GM10847 (cell line): Measurements from ENCODE around the gene DAPK3.

Source experiments
- POLR2A ChIP-seq: IDR thresholded peaks from 2 replicates; pipeline ENCODE4 v1.6.1; 2011; ENCODE audit not compliant: insufficient read length; ENCODE audit errors: extremely low read depth

Gene DAPK3

DNA sequence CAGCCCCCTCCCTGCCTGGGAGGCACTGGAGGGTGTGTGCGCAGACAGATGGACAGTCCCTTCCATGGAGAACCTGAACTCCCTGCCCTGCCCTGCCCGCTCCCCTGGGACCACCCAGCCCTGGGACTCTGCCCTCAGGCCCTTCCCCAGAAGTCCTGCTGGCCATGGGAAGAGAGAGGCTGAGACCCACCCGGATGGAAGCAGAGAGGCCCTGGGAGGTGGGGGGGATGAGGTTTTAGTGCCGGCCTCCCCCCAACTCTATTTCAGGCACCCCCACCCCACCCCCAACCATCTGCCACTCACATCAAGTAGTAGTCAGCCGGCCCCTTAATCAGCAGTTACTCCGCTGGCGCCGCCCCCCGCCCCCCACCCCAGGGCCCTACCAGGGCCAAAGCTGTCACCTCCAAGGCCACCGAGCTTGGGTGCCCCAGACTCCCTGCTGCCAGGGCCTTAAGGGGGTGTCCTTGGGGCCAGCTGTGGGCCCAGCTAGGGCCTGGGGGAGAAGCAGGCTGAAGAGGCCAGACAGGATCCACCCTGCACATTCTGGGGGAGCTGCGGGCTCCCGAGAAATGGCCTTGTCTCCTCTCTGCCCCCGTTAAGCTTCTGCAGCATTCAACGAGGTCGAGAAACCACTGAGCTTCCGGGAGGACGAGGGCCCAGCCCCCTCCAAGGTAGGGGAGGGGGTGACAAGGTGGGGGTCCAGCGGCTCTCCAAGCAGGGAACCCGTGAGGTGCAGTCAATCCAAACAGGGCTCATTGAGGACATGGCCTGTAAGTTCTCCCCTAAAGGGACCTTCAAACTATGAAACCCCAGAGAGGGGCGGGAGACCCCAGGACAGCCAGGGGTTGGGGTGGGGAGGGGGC, 20.7 kb downstream of the DAPK3 start:
- no peak for TF ChIP-seq POLR2A

DNA sequence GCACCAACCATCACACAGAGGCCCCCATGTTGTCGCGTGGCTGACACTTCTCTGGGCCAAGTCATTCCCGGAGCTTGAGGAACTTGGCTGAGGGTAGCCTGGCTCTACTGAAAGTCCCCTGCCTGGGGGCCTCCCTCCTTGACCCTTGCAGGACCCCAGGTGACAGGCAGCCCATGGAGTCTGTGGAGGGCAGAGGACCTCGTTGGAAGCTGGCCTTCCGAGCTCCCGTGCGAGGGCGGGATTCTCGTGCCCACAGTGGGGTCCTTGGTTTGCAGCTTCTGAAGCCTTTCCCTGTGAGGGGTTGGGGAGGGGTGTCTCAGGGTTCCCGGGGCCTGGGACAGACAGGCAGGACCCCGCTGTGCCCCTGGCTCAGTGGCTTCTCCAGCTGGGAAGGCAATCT, 21.6 kb downstream of the DAPK3 start:
- no peak for TF ChIP-seq POLR2A

DNA sequence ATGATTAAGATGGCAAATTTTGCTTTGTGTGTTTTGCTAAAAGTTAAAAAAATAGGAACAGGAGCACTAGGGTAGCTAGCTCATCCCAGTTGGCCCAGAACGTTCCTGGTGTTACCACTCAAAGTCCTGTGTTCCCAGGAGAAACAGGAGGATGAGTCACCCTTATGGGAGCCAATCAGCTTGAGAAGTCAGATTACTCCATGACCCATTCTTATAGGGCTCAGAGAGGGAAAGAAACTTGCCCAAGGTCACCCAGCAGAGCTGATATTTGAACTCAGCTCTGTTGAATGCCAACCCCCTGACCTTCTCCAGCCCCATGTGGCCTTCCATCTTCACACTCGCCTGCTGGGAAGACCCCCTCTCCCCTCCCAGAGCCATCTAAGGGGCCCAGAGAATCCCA, 25.1 kb downstream of the DAPK3 start:
- no peak for TF ChIP-seq POLR2A

DNA sequence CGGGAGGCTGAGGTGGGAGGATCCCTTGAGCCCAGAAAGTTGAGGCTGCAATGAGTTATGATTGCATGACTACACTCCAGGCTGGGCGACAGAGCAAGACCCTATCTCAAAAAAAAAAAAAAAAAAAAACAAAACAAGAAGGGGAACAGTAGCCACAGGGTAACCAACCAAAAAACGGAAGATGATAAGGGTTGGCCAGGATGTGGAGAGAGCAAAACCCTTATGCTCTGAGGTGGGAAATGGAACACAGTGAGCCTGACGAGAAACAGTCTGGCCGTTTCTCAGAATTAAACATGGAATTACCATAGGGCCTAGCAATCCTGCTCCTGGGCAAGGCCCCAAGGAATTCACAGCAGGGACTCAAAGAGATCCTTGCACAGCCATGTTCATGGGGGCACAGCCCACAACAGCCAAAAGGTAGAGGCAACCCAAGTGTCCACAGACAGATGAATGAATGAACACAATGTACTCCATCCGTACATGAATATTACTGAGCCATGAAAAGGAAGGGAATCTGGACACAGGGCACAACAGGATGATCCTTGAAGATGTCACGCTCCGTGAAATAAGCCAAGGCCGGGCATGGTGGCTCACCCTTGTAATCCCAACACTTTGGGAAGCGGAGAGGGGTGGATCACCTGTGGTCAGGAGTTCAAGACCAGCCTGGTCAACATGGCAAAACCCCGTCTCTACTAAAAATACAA, 26.7 kb downstream of the DAPK3 start:
- TF ChIP-seq POLR2A: no peak

DNA sequence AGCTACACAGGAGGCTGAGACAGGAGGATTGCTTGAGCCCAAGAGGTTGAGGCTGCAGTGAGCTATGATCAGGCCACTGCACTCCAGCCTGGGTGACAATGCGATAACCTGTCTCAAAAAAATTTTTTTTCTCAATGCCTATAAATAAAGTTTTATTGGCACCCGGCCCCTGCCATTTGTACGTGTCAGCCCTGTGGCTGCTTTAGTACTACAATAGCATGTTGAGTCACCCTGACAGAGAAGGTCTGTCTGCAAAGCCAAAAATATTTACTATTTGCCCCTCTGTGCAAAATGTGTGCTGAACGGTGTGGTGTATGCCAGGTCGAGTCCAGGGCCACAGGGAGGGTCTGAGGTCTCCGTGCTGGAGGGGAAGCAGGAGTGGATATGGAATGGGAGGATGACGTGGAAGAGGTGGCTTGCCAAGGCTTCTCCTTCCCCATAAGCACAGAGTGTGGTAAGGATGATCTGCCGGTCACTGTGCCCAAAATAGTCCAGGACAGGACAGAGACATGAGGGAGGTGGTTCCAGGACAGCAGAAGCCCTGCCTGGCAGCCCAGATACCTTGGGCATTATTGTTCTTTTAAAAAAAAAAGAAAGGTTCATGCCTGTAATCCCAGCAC, 28.0 kb downstream of the DAPK3 start:
- TF ChIP-seq POLR2A: no peak

DNA sequence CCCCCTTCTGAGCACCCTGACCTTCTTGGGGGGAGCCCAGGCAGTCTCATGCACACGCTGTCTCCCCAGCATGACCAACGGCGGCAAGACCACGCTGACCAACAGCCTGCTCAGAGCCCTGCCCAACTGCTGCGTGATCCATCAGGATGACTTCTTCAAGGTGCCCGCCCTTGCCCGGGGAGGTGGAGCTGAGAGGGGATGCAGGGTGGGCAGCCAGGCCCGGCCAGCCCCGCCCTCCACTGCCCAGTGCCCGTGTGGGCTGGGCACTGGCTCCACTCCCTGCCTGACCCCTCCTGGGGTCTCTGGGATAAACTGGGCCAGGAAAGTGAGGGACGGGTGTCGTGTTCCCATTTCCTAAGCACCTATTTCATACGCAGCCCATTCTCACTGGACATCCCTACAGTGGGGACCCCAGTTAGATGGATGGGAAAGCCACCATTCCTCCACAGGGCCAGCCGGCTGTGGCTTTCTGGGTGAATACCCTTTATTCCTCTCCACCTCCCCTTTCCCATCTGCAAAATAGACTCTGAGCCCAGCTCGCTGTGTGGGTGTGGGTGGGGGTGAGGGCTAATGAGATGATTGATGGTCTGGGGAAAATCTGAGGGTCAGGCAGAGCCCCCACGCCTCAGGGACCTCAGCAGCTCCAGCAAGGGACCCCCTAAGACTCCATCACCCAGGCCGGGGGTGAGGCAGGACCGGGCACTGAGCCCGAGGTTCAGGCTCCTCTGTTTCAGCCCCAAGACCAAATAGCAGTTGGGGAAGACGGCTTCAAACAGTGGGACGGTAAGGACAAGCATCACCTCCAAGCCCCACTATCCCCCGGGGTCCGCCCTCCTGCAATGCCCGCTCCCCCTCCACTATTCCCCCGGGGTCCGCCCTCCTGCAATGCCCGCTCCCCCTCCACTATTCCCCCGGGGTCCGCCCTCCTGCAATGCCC, 34.1 kb downstream of the DAPK3 start:
- no peak for TF ChIP-seq POLR2A

DNA sequence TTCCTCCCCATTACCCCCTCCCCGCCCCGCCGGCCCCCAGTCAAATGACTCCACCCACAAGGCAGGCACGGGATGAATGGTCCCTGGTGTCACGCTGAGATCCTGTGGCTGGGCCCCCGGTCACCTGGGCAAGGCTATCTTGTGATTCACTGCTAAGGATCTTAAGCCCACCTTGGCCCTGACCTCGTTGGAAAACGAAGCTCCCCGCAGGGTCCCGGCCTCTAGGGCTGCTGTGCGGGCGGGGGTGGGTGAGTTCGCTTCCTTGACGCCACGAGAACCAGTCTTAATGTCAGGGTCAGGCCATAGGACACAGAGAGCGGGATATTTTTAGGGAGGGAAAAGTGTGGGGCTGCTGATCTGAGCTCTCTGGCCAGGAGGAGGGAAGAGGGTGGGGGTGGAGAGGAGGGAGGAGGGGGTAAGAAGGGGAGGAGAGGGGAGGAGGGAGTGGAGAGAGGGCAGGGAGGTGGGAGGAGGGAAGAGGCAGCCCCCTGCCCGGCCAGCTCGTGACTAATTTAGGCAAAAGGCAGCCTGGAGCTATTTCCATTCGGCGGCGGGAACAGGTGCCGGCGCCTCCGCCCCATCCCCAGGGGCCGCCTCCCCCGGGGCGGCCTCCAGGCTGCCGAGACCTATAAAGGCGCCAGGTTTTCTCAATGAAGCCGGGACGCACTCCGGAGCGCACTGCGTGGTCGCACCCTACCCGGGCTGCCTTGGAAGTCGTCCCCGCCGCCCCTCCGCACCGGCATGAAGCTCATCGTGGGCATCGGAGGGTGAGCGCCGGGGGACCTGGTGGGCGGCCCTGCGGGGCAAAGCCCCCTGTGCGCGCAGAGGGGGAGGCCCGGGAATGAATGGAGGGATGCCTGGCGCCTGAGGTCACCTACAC, 37.7 kb downstream of the DAPK3 start, which contains the start of gene NMRK2:
Gene NMRK2 (plus strand): TSS at position 139 of the 880 bp plus-strand sequence. CDS start 603 bp downstream, at position 742.
- TF ChIP-seq POLR2A: no peak

DNA sequence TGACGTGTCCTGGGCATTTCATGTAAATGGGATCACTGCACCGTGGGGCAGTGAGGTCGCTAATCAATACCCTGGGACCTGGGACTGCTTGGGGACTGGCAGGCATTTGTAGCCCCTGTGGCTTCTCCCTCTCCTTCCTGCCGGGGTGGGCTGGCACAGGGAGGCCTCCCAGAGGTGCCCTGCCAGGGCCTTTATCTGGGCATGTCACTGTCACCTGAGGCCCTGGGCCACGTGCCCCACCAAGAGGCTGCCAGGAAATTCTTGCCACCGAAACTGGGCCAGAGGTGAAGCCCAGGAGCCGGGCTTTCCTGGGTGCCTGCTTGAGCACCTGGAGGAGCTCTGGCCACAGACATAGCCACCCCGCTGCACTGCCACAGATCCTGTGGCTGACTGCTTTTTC, 39.9 kb downstream of the DAPK3 start:
- TF ChIP-seq POLR2A: no peak

DNA sequence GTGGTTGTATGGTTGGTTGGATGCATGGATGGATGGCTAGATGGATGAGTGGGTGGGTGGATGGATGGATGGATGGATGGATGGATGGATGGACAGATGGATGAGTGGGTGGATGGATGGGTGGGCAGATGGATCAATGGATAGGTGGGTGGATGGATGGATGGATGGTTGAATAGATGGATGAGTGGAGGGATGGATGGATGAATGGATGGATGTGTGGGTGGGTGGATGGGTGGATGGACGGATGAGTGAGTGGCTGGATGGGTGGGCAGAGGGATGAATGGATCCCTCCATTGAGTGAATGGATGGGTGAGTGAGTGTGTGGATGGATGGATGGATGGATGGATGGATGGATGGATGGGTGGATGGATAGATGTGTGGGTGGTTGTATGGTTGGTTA, 47.0 kb downstream of the DAPK3 start:
- no peak for TF ChIP-seq POLR2A

DNA sequence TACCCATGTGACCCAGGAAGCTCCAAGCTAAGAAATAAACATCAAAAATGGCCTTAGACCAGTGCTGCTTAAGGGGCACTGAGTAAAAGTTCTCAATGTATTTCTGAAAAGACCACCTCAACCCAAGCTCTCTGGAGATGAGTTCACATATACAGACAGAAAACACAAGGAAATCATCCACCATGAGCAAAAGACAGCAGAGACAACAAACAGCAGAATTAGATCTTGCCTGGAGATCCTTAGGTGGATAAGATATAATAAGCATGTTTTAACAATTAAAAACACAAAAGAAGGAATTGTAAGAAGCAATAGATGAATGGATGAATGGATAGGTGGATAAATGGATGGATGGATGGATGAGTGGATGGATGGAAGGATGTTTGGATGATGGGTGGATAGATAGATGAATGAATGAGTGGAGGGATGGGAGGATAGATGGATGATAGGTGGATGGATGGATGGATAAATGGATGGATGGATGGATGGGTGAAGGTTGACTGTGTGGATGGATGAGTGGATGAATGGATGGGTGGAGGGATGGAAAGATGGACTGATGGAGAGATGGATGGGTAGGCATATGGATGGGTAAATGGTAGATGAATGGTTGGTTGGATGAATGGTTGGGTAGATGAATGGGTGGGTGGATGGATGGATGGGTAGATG, 47.7 kb downstream of the DAPK3 start:
- no peak for TF ChIP-seq POLR2A

DNA sequence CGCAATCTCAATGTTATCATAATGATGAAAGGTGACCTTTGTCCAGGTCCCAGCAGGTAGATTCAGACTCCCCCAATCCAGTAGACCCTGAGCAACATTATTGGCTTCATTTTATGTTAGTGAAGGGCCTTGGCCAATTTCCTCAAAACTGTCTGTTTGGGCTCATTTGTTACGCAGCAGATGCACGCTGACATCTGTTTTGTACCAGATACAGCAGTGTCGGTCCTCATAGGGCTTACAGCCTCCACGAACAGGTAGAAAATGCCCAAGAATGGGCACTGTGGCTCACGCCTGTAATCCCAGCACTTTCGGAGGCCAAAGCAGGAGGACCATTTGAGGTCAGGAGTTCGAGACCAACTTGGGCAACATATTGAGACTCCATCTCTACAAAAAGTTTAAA, 51.1 kb downstream of the DAPK3 start:
- TF ChIP-seq POLR2A: no peak

DNA sequence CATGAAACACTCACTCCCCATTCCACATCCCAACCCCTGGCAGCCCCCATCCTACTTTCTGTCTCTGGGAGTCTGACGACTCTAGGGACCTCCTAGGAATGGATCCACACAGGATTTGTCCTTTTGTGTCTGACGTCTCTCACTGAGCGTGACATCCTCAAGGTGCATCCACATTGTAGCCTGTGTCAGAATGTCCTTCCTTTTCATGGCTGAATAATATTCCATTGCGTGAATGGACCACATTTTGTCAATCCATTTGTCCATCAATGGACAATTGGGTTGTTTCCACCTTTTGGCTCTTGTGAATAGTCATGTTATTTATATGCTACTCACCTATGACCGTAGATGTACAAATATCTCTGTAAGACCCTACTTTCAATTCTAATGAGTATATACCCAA, 54.9 kb downstream of the DAPK3 start:
- TF ChIP-seq POLR2A: no peak

DNA sequence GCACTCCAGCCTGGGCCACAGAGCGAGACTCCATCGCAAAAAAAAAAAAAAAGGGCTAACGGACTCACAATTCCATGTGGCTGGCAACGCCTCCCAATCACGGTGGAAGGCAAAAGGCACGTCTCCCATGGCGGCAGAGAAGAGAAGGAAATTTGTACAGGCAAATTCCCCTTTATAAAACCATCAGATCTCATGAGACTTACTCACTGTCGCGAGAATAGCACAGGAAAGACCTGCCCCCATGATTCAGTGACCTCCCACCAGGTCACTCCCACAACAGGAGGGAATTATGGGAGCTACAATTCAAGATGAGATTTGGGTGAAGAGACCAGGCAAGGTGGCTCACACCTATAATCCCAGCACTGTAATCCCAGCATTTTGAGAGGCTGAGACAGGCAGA, 56.7 kb downstream of the DAPK3 start:
- no peak for TF ChIP-seq POLR2A
